Endothelial cell of umbilical vein (primary cell): ENCODE results near the gene SETX. TPM values are rescaled to one million over a fixed set of nuclear protein-coding genes. Genes with fewer than 3 reads are reported as not detected.

Experiments
- BruUV-seq: library from RNA; stranded (reverse); fragments of 400-500 nt; replicated peaks from 2 replicates; lab custom pipeline; 2021; lab: Mats Ljungman, UMichigan
- CTCF ChIA-PET: fragments of 300-600, 350-600 bp; sonication (Branson Sonifier 250); formaldehyde crosslinking; loops from one replicate; lab custom pipeline; 2021; ENCODE audit warnings: antibody characterized with exemption, inconsistent platforms; lab: Charles Lee
- POLR2A ChIA-PET: fragments of 300-600, 350-600 bp; sonication (Branson Sonifier 250); formaldehyde crosslinking; loops from one replicate; lab custom pipeline; 2021; ENCODE audit warnings: antibody characterized with exemption, inconsistent platforms; lab: Charles Lee
- DNase-seq: peaks from one replicate; pipeline ENCODE4 v3.0.0-alpha.2; 2011; ENCODE audit warnings: low read depth, low spot score
- FAIRE-seq: peaks from 2 replicates; lab custom pipeline; 2011; peaks lifted over from hg19 to GRCh38; lab: Jason Lieb, UNC
- H2AFZ ChIP-seq: 2 replicates; pipeline ENCODE4 v1.6.0; 2012; ENCODE audit warnings: low read depth, low read length, control low read depth, inconsistent platforms
- H3K27ac ChIP-seq: 2 replicates; pipeline ENCODE4 v1.5.1; 2011; ENCODE audit warnings: low read depth, mild to moderate bottlenecking, control low read depth, low read length, moderate library complexity; ENCODE audit not compliant: insufficient read depth
- H3K27me3 ChIP-seq, 2 experiments: 2 replicates each; pipeline versions ENCODE4 v1.6.0 to v1.6.1; 2011; ENCODE audit warnings: low read length in 2 of 2, mixed read lengths in 1 of 2; ENCODE audit not compliant: control insufficient read depth in 2 of 2, insufficient read depth in 2 of 2
- H3K36me3 ChIP-seq, 2 experiments: 2 replicates in 1 of 2; 3 replicates in 1 of 2; pipeline ENCODE4 v1.5.1; 2011; ENCODE audit warnings: low read length in 2 of 2, mild to moderate bottlenecking in 1 of 2, moderate library complexity in 1 of 2; ENCODE audit not compliant: control insufficient read depth in 2 of 2, insufficient read depth in 2 of 2; ENCODE audit errors: extremely low read depth in 1 of 2
- H3K4me1 ChIP-seq: 3 replicates; pipeline ENCODE4 v1.5.1; 2011; ENCODE audit warnings: mild to moderate bottlenecking, low read length; ENCODE audit not compliant: control insufficient read depth, insufficient read depth; ENCODE audit errors: extremely low read depth
- H3K4me2 ChIP-seq: 2 replicates; pipeline ENCODE4 v1.6.1; 2011; ENCODE audit warnings: low read length, control low read depth, mixed read lengths; ENCODE audit not compliant: insufficient read depth
- H3K4me3 ChIP-seq, 3 experiments: fragments of 200-600 bp in 1 of 3; sonication (generic), shearing (Covaris generic) in 1 of 3; replicated peaks in 1 of 3; 2 replicates each; pipeline ENCODE4 v1.5.1; 2011 to 2016; ENCODE audit warnings: control low read depth in 3 of 3, low read length in 3 of 3, mild to moderate bottlenecking in 2 of 3, inconsistent platforms in 1 of 3, low read depth in 1 of 3, moderate library complexity in 1 of 3; ENCODE audit not compliant: insufficient read depth in 1 of 3
- H3K79me2 ChIP-seq: 2 replicates; pipeline ENCODE4 v1.6.0; 2012; ENCODE audit warnings: low read length, inconsistent platforms; ENCODE audit not compliant: control insufficient read depth, insufficient read depth
- H3K9ac ChIP-seq: replicated peaks from 2 replicates; pipeline ENCODE3; 2011; ENCODE audit warnings: low read length, control low read depth; ENCODE audit not compliant: insufficient read depth; ENCODE audit errors: extremely low read depth
- H3K9me1 ChIP-seq: replicated peaks from 3 replicates; pipeline ENCODE4 v1.6.0; 2011; ENCODE audit warnings: mild to moderate bottlenecking, low read length; ENCODE audit not compliant: control insufficient read depth, insufficient read depth; ENCODE audit errors: extremely low read depth
- H3K9me3 ChIP-seq: replicated peaks from 2 replicates; pipeline ENCODE4 v1.5.1; 2012; ENCODE audit warnings: low read length, inconsistent platforms; ENCODE audit not compliant: control insufficient read depth, insufficient read depth
- H4K20me1 ChIP-seq: replicated peaks from 2 replicates; pipeline ENCODE3; 2011; ENCODE audit warnings: mild to moderate bottlenecking, low read length; ENCODE audit not compliant: control insufficient read depth, insufficient read depth; ENCODE audit errors: extremely low read depth
- CTCF ChIP-seq, 2 donors: IDR thresholded peaks; 1 replicate in 1 of 2; 2 replicates in 1 of 2; pipeline ENCODE4 v1.5.1; 2011; ENCODE audit warnings: low read length in 2 of 2, mild to moderate bottlenecking in 2 of 2, moderate library complexity in 2 of 2, control low read depth in 1 of 2, inconsistent platforms in 1 of 2, low read depth in 1 of 2; ENCODE audit not compliant: insufficient read depth in 1 of 2; ENCODE audit errors: extremely low read depth in 1 of 2
- EZH2 ChIP-seq: IDR thresholded peaks from 2 replicates; pipeline ENCODE4 v1.6.1; 2012; ENCODE audit warnings: borderline replicate concordance, low read depth, mild to moderate bottlenecking, moderate library complexity, low read length, inconsistent platforms; ENCODE audit not compliant: severe bottlenecking
- FOS ChIP-seq: IDR thresholded peaks from 2 replicates; pipeline ENCODE4 v1.6.1; 2011; ENCODE audit warnings: mild to moderate bottlenecking, low read length, moderate library complexity, borderline replicate concordance; ENCODE audit not compliant: insufficient read depth
- GATA2 ChIP-seq: IDR thresholded peaks from 2 replicates; pipeline ENCODE4 v1.7.0; 2011; ENCODE audit warnings: low read depth, mild to moderate bottlenecking, moderate library complexity, mixed read lengths, low read length; ENCODE audit not compliant: insufficient read length, insufficient read depth
- JUN ChIP-seq: IDR thresholded peaks from 2 replicates; pipeline ENCODE4 v1.6.1; 2011; ENCODE audit warnings: borderline replicate concordance, low read depth; ENCODE audit not compliant: insufficient read length, insufficient read depth
- MAX ChIP-seq: IDR thresholded peaks from 2 replicates; pipeline ENCODE4 v1.6.1; 2011; ENCODE audit not compliant: insufficient read depth, insufficient read length
- MYC ChIP-seq: IDR thresholded peaks from one replicate; pipeline ENCODE4 v1.6.1; 2011; ENCODE audit warnings: mild to moderate bottlenecking, low read depth, low read length
- POLR2A ChIP-seq: IDR thresholded peaks from 2 replicates; pipeline ENCODE4 v1.6.1; 2012; ENCODE audit warnings: low read depth, mild to moderate bottlenecking, control low read depth, low read length
- POLR2AphosphoS5 ChIP-seq: IDR thresholded peaks from 2 replicates; pipeline ENCODE4 v1.6.1; 2012; ENCODE audit warnings: low read depth, mild to moderate bottlenecking, control low read depth, low read length, moderate library complexity; ENCODE audit not compliant: insufficient read depth
- dilution Hi-C: fragments of 300-500 bp; cut with MboI; formaldehyde crosslinking; loops from one replicate; pipeline ENCODE4 v1.15.0; 2019; ENCODE audit warnings: low sequenced_read_pairs; ENCODE audit not compliant: extremely low pct_ligation_motif_present
- intact Hi-C: fragments of 100-400 bp; cut with micrococcal nuclease; formaldehyde crosslinking; loops from one replicate; pipeline ENCODE4 v1.10.0; 2022
- polyA plus RNA-seq, 4 experiments: library from polyadenylated mRNA; depleted of rRNA in 3 of 4; stranded (reverse) in 3 of 4; unstranded in 1 of 4; fragments of >200 nt; gene quantifications; 2 replicates each; pipeline versions ENCODE4 v1.2.1 to v1.2.3, GENCODE V29; 2011 to 2012; ENCODE audit warnings: missing spikeins in 1 of 4
- total RNA-seq: library from RNA; stranded (reverse); gene quantifications from 2 replicates; pipeline ENCODE4 v1.2.3, GENCODE V29; 2021

The SETX gene
- total and polyA plus RNA-seq, 2 donors (not counting 3 experiments of a cell fraction or from before 2014, with no cell fraction given) = 20.9 to 47.7 TPM

- Histone ChIP-seq H3K4me2 (no peak overlapping the region), H4K20me1 (no peaks in the 10 kb centered on the region), H3K27me3 (no peaks in the 10 kb centered on the region), H2AFZ (no peak overlapping the region), H3K9me1 (no peaks in the 10 kb centered on the region), H3K27ac (no peak overlapping the region), H3K4me1 (peaks cover 20% of the 10 kb centered on the region), H3K9me3 (no peaks in the 10 kb centered on the region), H3K9ac (no peak overlapping the region), H3K79me2 (no peaks in the 10 kb centered on the region), H3K4me3 (no peak overlapping the region), H3K36me3 (no peaks in the 10 kb centered on the region)
- DNase-seq (no peak), FAIRE-seq (no peak)
- intact Hi-C loops (no loop called here), dilution Hi-C loops (no loop called here)
- TF ChIP-seq FOS (no peak), MAX (no peak), GATA2 (no peak), JUN (no peak), CTCF (IDR thresholded peaks at IDR 0.05; ENCODE audit: extremely low read depth in 1 of 2, insufficient read depth in 1 of 2, low read depth in 1 of 2, low read length in 2 of 2) (no peak), POLR2AphosphoS5 (no peak), MYC (no peak), EZH2 (no peak), POLR2A (no peak)
- CTCF ChIA-PET = interaction anchor here (1.2 kb wide), 2 partner anchors 13 to 16 kb away, joined by 3 read pairs; partner anchors contain the start of gene SETX
- no TSS peak for BruUV-seq
- POLR2A ChIA-PET = interaction anchor here (0.7 to 1.1 kb wide), 2 partner anchors 8 to 13 kb away, joined by 3 read pairs; partner anchors contain the start of gene SETX
Observed at GRCh38 chr9:132367613-132368313, 13.0 kb upstream of the SETX start.
